Trophoblast cell (in vitro differentiated cells and primary cell): ENCODE data around the gene LRIG1.

ENCODE experiments used
- DNase-seq, 2 donors: peaks; one replicate each; pipeline ENCODE4 v3.0.0-alpha.2; 2016
- H2AFZ ChIP-seq: 2 replicates; pipeline ENCODE4 v1.6.1; 2013; ENCODE audit warnings: low read length, moderate library complexity, mild to moderate bottlenecking; ENCODE audit not compliant: insufficient read depth, poor library complexity
- H2AK5ac ChIP-seq: 2 replicates; pipeline ENCODE4 v1.6.1; 2013; ENCODE audit warnings: mild to moderate bottlenecking, low read length
- H2BK120ac ChIP-seq: 2 replicates; pipeline ENCODE4 v1.6.1; 2013; ENCODE audit warnings: low read length, mild to moderate bottlenecking, moderate library complexity; ENCODE audit not compliant: insufficient read depth, poor library complexity
- H2BK12ac ChIP-seq: 2 replicates; pipeline ENCODE4 v1.6.1; 2013; ENCODE audit warnings: mild to moderate bottlenecking, low read length, moderate library complexity
- H2BK5ac ChIP-seq: 2 replicates; pipeline ENCODE4 v1.6.1; 2013; ENCODE audit warnings: low read length, low read depth, moderate library complexity, mild to moderate bottlenecking; ENCODE audit not compliant: poor library complexity
- H3K14ac ChIP-seq: 2 replicates; pipeline ENCODE4 v1.6.1; 2013; ENCODE audit warnings: mild to moderate bottlenecking, low read length
- H3K18ac ChIP-seq: 2 replicates; pipeline ENCODE4 v1.6.1; 2013; ENCODE audit warnings: mild to moderate bottlenecking, low read length
- H3K23ac ChIP-seq: 2 replicates; pipeline ENCODE4 v1.6.1; 2013; ENCODE audit warnings: low read length
- H3K27ac ChIP-seq: 2 replicates; pipeline ENCODE4 v1.5.1; 2013; ENCODE audit warnings: low read depth, mild to moderate bottlenecking, inconsistent platforms, low read length, moderate library complexity
- H3K27me3 ChIP-seq: 2 replicates; pipeline ENCODE4 v1.6.1; 2013; ENCODE audit warnings: inconsistent platforms, mild to moderate bottlenecking, low read length, moderate library complexity; ENCODE audit not compliant: insufficient read depth
- H3K36me3 ChIP-seq, 2 experiments: 1 replicate in 1 of 2; 2 replicates in 1 of 2; pipeline ENCODE4 v1.6.1; 2013; ENCODE audit warnings: low read length in 2 of 2, mild to moderate bottlenecking in 2 of 2, moderate library complexity in 1 of 2; ENCODE audit not compliant: insufficient read depth in 2 of 2, control insufficient read depth in 1 of 2
- H3K4ac ChIP-seq: 2 replicates; pipeline ENCODE4 v1.6.1; 2013; ENCODE audit warnings: low read depth, mild to moderate bottlenecking, low read length, moderate library complexity
- H3K4me1 ChIP-seq, 2 experiments: 1 replicate in 1 of 2; 2 replicates in 1 of 2; pipeline ENCODE4 v1.6.1; 2013; ENCODE audit warnings: low read length in 2 of 2, mild to moderate bottlenecking in 2 of 2, moderate library complexity in 1 of 2; ENCODE audit not compliant: insufficient read depth in 2 of 2, control insufficient read depth in 1 of 2
- H3K4me2 ChIP-seq: 2 replicates; pipeline ENCODE4 v1.6.1; 2013; ENCODE audit warnings: inconsistent platforms, mild to moderate bottlenecking, low read length, moderate library complexity
- H3K4me3 ChIP-seq: 2 replicates; pipeline ENCODE4 v1.5.1; 2013; ENCODE audit warnings: mild to moderate bottlenecking, low read depth, low read length, inconsistent platforms
- H3K79me1 ChIP-seq: one replicate; pipeline ENCODE4 v1.6.1; 2013; ENCODE audit warnings: low read length
- H3K79me2 ChIP-seq: 2 replicates; pipeline ENCODE4 v1.6.1; 2013; ENCODE audit warnings: low read length, mild to moderate bottlenecking; ENCODE audit not compliant: control insufficient read depth, insufficient read depth, poor library complexity
- H3K9ac ChIP-seq: 2 replicates; pipeline ENCODE4 v1.6.1; 2013; ENCODE audit warnings: mild to moderate bottlenecking, low read length
- H3K9me3 ChIP-seq: 2 replicates; pipeline ENCODE4 v1.6.1; 2013; ENCODE audit warnings: low read depth, mild to moderate bottlenecking, control low read depth, inconsistent platforms, low read length; ENCODE audit not compliant: insufficient read depth
- H4K12ac ChIP-seq: 2 replicates; pipeline ENCODE4 v1.6.1; 2013; ENCODE audit warnings: low read depth, mild to moderate bottlenecking, low read length, moderate library complexity
- H4K8ac ChIP-seq: 2 replicates; pipeline ENCODE4 v1.6.1; 2013; ENCODE audit warnings: low read depth, mild to moderate bottlenecking, low read length, moderate library complexity
- H4K91ac ChIP-seq: one replicate; pipeline ENCODE4 v1.6.1; 2013; ENCODE audit warnings: low read depth, mild to moderate bottlenecking, low read length, moderate library complexity
- WGBS: extraction: QIAGEN DNeasy Blood & Tissue Kit; methylation state at CpG from one replicate; pipeline ENCODE4 v1.1.7; 2013; ENCODE audit warnings: missing lambda C conversion rate; ENCODE audit not compliant: insufficient read length, insufficient coverage; ENCODE audit errors: extremely low coverage; 5-methylcytosine and 5-hydroxymethylcytosine counted together

Gene LRIG1

GRCh38 chr3:66394753-66395249, 106.0 kb downstream of the LRIG1 start:
- Histone ChIP-seq H2BK12ac (no peak overlapping the region), H3K9me3 (no peaks in the 10 kb centered on the region), H2BK5ac (no peak overlapping the region), H3K4ac (no peak overlapping the region), H3K79me1 (peaks cover 6% of the 10 kb centered on the region), H2AK5ac (no peak overlapping the region), H3K27ac (no peak overlapping the region), H4K12ac (no peak overlapping the region), H3K79me2 (no peaks in the 10 kb centered on the region), H3K4me3 (no peak overlapping the region), H3K4me1 (peaks cover 5 to 15% of the 10 kb centered on the region in 2 experiments), H3K27me3 (no peaks in the 10 kb centered on the region), H3K14ac (no peak overlapping the region), H2BK120ac (no peak overlapping the region), H2AFZ (no peak overlapping the region), H3K9ac (no peak overlapping the region), H3K18ac (no peak overlapping the region), H3K36me3 (no peaks in the 10 kb centered on the region), H4K8ac (no peak overlapping the region), H3K4me2 (no peak overlapping the region), H3K23ac (no peak overlapping the region), H4K91ac (no peak overlapping the region)
- WGBS = no CpG with 5 or more reads among the region's 8 CpGs
- peak; percentile 78 to 79 for DNase-seq

- no peaks in the 10 kb centered on the region for H3K9me3 ChIP-seq
- no CpG with 5 or more reads among the region's 12 CpGs for WGBS
- H2BK5ac ChIP-seq = no peak overlapping the region
These were observed 106.6 kb downstream of the LRIG1 start for GRCh38 chr3:66394019-66394752.

GRCh38 chr3:66393333-66394005, 107.4 kb downstream of the LRIG1 start:
- DNase-seq = no peak
- no peak overlapping the region for H2BK120ac ChIP-seq
- no peak overlapping the region for H3K4me3 ChIP-seq

More at GRCh38 chr3:66394019-66394752, 106.6 kb downstream of the LRIG1 start:
- H3K27me3 ChIP-seq = no peaks in the 10 kb centered on the region
- H3K79me1 ChIP-seq = peaks cover 6% of the 10 kb centered on the region
- H2AK5ac ChIP-seq = no peak overlapping the region
- no peak overlapping the region for H3K27ac ChIP-seq
- no peak overlapping the region for H3K4ac ChIP-seq
- H4K12ac ChIP-seq = no peak overlapping the region
- no peak overlapping the region for H4K91ac ChIP-seq
- no peak overlapping the region for H3K23ac ChIP-seq
- H3K79me2 ChIP-seq = no peaks in the 10 kb centered on the region
- no peaks in the 10 kb centered on the region for H3K36me3 ChIP-seq
- peaks cover 5 to 15% of the 10 kb centered on the region in 2 experiments for H3K4me1 ChIP-seq
- no peak overlapping the region for H2BK12ac ChIP-seq
- H3K14ac ChIP-seq = no peak overlapping the region
- H2BK120ac ChIP-seq = no peak overlapping the region
- no peak overlapping the region for H4K8ac ChIP-seq
- DNase-seq = no peak
- H3K4me2 ChIP-seq = no peak overlapping the region
- H3K18ac ChIP-seq = no peak overlapping the region
- no peak overlapping the region for H3K4me3 ChIP-seq
- no peak overlapping the region for H3K9ac ChIP-seq
- no peak overlapping the region for H2AFZ ChIP-seq

GRCh38 chr3:66392966-66393332, 107.9 kb downstream of the LRIG1 start:
- Histone ChIP-seq H3K27me3 (no peaks in the 10 kb centered on the region), H2AFZ (no peak overlapping the region), H3K18ac (no peak overlapping the region), H2AK5ac (no peak overlapping the region), H2BK5ac (no peak overlapping the region), H3K4me3 (no peak overlapping the region), H3K4me2 (no peak overlapping the region), H2BK12ac (no peak overlapping the region), H3K79me1 (peaks cover 4% of the 10 kb centered on the region), H4K12ac (no peak overlapping the region), H3K14ac (no peak overlapping the region), H3K27ac (no peak overlapping the region), H3K79me2 (no peaks in the 10 kb centered on the region), H3K4me1 (peaks cover 2 to 12% of the 10 kb centered on the region in 2 experiments), H3K36me3 (no peaks in the 10 kb centered on the region), H3K4ac (no peak overlapping the region), H3K23ac (no peak overlapping the region), H4K91ac (no peak overlapping the region), H3K9ac (no peak overlapping the region), H3K9me3 (no peaks in the 10 kb centered on the region), H4K8ac (no peak overlapping the region), H2BK120ac (no peak overlapping the region)
- no peak for DNase-seq
- WGBS = no CpG with 5 or more reads among the region's 2 CpGs

More at GRCh38 chr3:66393333-66394005, 107.4 kb downstream of the LRIG1 start:
- no peak overlapping the region for H2BK5ac ChIP-seq
- H3K4me2 ChIP-seq = no peak overlapping the region
- H2BK12ac ChIP-seq = no peak overlapping the region
- no peak overlapping the region for H3K9ac ChIP-seq
- H2AFZ ChIP-seq = no peak overlapping the region
- H3K18ac ChIP-seq = no peak overlapping the region
- H3K27ac ChIP-seq = no peak overlapping the region
- no peaks in the 10 kb centered on the region for H3K27me3 ChIP-seq
- H4K91ac ChIP-seq = no peak overlapping the region
- no peak overlapping the region for H3K14ac ChIP-seq
- H3K23ac ChIP-seq = no peak overlapping the region
- no CpG with 5 or more reads among the region's 13 CpGs for WGBS
- no peaks in the 10 kb centered on the region for H3K79me2 ChIP-seq
- no peak overlapping the region for H4K12ac ChIP-seq
- no peaks in the 10 kb centered on the region for H3K36me3 ChIP-seq
- peaks cover 5% of the 10 kb centered on the region for H3K79me1 ChIP-seq
- H2AK5ac ChIP-seq = no peak overlapping the region
- no peaks in the 10 kb centered on the region for H3K9me3 ChIP-seq
- no peak overlapping the region for H4K8ac ChIP-seq
- H3K4ac ChIP-seq = no peak overlapping the region
- H3K4me1 ChIP-seq = peaks cover 4 to 13% of the 10 kb centered on the region in 2 experiments
